ENCODE data around the gene LRPAP1.
"Not testable (repeated sequence)": the region's sequence is repeated elsewhere in the genome, so short reads cannot be mapped to it uniquely, and the experiment has no call there.

The LRPAP1 gene

DNA sequence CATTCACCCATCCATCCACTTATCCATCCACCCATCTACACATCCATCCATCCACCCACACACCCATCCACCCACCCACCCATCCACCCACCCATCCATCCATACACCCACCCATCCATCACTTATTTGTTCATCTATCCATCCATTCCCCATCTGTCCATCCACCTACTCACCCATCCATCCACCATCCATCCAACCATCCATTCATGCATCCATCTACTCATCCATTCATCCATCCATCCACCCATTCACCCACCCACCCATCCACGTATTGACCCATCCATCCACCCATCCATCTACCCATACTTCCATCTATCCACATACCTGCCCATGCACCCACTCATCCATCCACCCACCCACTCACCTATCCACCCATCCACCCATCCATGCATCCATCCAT lies 28.2 kb upstream of the LRPAP1 start:
- not testable (repeated sequence) for DNase-seq (ENCODE audit: low spot score)

DNA sequence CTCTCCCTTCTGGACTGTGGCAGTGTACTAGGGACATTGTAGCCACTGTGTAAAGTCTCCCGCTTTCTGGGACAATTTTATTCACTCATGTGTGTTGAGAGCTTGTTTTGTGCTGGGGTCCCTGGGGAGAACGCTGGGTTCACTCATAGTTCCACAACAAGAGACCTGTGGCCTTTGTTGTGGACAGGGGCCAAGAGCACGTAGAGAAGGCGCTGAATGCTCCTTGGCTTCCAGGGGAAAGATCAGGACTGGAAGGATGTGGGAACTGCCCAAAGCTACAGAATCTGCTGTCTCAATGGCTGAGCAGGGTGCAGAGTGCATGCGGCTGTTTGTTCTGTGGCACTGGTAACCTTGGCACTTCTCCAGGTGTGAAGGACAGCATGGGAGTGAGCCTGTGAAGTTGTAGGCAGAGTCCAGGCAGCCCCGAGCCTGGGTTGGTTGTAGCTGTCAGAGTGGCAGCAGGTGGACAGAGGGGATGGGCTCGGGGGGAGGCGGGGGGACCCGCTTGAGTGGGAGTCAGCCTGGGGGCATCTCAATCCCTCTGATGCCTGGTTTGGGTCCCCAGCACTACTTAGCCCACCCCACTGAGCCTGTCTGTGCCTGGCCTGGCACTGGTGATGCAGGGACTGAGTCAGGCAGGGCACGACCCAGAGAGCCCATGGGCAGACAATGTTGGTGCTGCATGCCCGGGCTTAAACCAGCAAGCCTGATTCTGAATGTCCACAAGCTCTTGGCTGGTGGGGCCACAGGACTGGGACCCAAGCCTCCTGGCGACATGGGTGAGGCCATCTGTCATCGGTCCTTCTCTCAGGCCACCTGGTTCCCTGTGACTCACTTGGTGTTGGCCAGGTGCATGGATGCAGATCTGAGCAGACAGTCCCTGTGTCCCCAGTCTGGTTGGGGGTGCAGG lies 27.4 kb upstream of the LRPAP1 start:
- DNase-seq (ENCODE audit: low spot score), result not testable (repeated sequence)

DNA sequence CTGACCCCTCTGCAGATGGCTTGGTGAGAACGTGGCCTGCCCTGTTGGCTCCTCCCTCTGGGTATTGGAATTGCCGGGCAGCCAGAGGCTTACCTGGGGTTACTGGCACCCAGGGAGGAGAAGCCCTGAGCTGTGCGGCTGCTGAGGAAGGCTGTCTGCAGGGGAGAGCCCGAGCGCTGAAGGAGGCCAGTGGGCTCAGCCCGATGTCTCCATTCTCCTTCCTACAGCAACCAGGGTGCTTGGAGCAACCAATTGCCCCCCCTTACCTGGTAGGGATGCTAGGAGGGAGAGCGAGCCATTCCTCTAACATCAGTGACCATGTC lies 26.3 kb upstream of the LRPAP1 start:
- DNase-seq (ENCODE audit: low spot score), result not testable (repeated sequence)

DNA sequence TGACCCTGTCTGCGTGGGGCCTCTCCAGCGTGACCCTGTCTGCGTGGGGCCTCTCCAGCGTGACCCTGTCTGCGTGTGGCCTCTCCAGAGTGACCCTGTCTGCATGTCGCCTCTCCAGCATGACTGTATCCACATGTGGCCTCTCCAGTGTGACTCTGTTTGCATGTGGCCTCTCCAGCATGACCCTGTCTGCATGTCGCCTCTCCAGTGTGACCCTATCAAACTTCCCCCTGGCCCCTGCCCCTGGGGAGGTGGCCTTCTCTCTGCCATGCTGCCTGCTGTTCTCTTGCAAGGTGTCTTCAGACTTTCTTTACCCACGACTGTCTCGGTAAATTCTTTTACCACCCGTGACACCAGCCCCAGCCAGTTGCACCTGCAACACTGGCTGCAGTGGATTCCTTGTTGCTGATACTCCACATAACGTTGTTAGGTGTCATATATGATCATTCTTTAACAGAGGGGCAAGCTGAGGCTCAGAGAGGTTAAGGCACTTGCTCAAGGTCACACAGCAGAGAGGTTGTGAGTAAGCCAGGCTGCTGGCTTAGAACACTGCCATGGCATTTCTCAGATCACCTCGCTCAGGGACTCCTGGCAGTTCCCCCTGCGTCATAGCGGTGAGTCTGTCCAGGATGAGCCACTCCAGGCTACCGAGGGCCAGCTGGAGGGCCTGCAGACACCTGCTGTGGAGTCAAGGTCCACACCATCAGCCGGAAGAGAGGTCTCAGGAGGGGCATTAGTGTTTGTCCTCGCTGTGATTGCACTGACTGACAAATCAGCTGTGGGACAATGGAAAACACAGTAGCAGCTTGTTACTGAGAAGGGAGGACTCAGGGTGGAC lies 25.7 kb upstream of the LRPAP1 start:
- DNase-seq (ENCODE audit: low spot score), result not testable (repeated sequence)

DNA sequence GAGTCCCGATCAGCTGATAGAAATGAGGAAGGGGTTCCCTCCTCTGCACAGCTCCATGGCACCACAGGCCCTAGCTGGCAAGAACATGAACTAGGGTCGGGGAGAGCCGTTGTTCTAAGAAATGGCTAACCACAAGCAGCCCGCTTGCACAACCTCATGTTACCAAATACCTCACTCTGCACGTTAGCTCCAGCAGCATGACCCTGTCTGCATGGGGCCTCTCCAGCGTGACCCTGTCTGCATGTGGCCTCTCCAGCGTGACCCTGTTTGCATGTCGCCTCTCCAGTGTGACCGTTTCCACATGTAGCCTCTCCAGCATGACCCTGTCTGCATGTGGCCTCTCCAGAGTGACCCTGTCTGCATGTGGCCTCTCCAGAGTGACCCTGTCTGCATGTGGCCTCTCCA lies 24.9 kb upstream of the LRPAP1 start:
- not testable (repeated sequence) for DNase-seq (ENCODE audit: low spot score)

DNA sequence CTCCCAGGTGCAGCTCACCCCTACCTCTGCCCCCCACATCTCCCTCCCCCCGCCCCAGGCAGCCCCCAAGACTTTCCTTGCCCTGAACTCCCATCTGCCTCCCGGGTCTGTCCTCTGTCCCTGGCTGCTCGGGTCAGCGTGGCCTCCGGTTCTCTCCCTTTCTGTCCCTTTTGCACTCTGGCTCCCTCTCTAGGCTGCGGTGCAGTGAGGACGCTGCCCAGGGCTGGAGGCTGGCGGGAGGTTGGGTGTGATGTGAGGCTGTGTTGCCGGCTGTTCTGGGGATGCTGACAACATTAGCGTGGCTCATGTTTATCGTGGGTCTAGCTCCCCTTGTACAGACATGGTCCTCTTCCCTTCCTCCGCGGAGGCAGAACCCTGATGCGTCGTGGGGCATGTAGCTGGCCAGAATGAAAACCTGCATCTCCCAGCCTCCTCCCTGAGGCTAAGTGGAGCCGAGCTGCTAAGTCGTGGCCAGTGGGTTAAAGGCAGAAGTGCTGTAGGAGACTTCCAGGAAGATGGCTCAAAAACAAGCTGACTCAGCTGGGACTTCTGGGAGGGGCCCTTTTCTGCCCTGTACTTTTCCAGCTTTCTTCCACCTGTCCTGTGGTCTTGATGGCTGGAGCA lies 24.1 kb upstream of the LRPAP1 start:
- DNase-seq (ENCODE audit: low spot score), result peak; percentile 35

DNA sequence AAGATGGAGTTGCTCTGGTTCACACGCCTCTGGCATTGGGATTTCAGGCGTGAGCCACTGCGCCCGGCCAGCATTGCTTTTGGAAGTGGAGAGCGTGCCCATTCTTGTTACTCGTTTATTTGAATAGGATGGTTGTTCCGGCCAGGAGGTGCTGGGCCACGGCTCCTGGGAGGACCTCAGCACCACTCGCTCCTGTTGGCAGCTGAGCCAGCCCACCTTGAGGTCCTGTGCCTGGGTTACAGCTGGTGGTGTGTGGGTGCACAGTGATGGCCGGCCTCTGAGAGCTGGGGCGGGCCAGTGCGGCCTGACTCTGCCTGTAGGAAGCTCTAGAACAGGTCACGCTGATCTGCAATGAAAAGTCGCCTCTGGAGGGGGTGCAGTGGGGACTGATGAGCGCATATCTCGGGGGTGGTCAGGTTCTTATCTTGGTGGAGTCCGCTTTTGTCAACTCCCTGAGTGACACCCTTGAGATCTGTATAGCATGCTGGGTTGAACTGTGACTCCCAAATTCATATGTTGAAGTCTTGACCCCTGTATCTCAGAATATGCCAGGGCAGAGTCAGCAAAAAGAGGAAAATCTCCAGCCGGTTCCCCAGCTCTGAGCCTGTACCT lies 23.3 kb upstream of the LRPAP1 start:
- not testable (repeated sequence) for DNase-seq (ENCODE audit: low spot score)

DNA sequence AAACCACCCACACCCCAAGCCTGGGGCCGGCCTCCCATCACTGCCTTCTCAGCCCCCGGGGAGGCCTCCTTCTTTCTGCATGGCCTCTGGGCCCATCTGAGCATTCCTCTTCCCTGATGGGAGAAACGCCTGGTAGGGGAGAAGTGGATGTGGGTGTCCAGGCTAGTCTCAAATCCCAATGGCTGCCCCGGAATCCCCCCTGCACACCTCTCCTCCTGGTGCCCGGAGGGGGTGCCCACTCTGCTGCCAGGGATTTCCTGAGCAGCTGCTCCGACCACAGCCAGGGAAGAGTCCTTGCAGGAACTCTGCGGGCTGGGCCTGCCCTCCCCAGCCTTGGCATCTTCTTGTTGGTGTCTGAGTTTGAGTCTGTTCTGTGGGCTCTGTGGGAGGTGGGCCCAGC lies 19.1 kb upstream of the LRPAP1 start:
- DNase-seq (ENCODE audit: low spot score), result not testable (repeated sequence)

DNA sequence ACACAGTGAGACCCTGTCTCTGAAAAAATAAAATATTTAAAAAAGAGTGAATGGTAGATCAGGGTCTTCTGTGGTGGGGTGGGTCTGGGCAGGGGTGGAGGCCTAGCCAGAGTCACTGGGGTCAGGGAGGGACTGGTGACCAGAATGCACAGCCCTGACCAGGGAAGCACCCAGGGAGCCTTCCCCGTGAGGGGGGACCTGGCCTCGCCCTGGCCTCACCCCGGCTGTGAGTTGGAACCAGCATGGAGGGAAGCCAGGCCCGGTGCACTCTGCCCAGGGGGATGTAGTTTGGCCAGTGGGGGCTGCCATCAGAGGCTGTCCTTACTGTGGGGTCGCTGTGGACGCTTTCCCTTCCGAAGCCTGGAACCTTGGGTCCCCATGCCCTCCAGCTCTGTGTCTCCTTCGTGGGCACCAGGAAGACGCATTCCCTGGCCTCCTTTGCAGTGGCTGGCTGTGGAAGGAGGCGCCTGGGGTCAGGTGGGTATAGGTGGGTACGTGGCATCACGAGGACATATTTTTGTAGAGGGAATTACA lies 18.6 kb upstream of the LRPAP1 start:
- not testable (repeated sequence) for DNase-seq (ENCODE audit: low spot score)

DNA sequence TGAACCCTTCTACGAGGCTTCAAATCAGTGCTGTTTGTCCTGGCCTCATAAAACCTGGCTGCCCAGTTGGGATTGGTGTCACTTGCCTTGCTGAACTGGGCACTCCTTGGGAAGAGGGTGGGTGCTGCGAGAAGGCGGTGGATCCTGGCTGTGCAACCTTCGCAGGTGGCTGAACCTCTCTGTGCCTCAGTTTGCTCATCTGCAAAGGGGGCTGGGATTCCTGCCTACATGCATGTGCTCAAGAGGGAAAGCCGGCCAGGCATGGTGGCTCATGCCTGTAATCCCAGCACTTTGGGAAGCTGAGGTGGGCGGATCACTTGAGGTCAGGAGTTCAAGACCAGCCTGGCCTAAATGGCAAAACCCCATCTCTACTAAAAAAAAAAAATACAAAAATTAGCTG lies 17.8 kb upstream of the LRPAP1 start:
- not testable (repeated sequence) for DNase-seq (ENCODE audit: low spot score)

DNA sequence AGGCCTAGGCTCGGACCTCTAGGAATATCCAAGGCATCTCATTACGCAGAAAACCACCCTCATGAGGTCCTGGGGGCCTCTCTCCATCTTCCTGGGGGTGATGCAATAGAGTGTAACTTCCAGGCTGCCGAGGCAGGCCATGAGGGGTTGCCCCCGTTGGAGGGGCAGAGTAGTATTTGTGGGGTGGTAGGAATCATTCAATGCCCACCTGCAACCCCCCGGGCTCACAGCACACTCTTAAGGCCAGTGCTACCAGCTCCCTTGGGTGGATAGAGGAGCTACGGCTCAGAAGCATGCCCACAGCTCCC lies 17.4 kb upstream of the LRPAP1 start:
- DNase-seq (ENCODE audit: low spot score), result not testable (repeated sequence)

DNA sequence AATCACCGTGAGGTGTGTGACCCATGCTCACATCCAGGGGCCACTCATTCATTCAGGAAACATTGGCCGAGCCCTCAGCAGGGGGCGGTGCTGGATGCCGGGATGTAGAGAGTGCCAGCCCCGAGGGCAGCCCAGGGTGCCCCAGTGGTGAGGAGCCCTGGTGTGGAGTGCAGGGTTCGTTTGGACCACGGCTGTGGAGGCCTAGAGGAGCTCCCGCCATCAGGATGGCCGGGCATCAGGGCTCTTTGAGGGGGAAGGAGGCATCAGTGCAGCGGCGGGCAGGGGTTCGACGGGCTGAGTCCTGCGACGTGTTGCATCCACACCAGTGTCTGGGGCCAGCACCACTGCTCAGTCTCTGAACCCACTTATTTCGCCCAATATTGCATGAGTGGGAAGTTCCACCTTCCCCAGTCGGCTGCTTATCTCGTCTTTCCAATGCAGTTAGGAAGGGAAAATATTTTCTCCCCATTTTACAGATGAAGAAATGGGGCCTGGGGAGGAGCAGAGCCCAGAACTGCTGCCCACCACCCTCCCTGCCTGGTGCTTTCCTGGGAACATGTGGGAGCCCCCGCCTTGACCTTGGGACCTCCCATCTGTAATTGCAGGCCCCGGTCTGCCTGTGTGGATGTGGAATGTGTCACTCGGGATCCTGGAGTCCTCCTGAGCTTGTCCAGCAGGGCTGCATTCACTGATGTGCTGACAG lies 16.9 kb upstream of the LRPAP1 start:
- not testable (repeated sequence) for DNase-seq (ENCODE audit: low spot score)

DNA sequence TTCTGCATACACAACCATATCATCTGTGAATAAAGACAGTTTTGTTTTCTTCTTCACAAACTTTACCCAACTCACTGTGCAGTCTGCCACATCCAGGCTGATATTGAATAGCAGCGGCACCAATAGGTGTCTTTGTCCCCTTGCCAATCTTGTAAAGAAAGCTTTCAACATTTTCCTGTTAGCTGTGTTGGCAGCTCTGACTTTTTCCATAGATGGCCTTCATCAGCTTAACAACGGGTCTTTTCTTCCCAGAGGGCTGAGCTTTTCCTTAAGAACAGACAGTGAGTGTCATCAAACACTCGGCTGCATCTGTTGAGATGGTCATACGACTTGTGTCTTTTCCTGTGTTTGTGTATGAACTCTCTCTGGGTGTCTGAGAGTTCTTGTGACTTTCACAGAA lies 14.5 kb upstream of the LRPAP1 start:
- not testable (repeated sequence) for DNase-seq (ENCODE audit: low spot score)

DNA sequence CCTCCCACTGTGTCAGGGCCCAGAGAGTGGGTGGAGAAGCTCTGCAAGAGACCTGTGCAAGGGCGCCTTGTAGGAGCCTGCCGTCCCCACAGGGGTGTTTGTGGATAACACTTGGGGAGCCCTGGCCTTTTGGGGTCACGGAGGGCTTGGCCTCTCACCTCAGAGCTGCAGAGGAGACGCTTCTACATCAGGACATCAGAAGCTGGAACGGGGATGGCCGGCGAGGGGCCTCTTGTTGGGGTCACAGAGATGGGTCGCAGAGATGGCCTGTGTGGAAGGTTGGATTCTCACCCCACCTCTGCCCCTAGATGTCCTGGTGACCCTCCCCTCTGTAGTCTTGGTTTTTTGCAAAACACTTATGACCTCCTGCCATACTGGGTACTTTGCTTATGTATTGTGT lies 13.1 kb upstream of the LRPAP1 start:
- not testable (repeated sequence) for DNase-seq (ENCODE audit: low spot score)

DNA sequence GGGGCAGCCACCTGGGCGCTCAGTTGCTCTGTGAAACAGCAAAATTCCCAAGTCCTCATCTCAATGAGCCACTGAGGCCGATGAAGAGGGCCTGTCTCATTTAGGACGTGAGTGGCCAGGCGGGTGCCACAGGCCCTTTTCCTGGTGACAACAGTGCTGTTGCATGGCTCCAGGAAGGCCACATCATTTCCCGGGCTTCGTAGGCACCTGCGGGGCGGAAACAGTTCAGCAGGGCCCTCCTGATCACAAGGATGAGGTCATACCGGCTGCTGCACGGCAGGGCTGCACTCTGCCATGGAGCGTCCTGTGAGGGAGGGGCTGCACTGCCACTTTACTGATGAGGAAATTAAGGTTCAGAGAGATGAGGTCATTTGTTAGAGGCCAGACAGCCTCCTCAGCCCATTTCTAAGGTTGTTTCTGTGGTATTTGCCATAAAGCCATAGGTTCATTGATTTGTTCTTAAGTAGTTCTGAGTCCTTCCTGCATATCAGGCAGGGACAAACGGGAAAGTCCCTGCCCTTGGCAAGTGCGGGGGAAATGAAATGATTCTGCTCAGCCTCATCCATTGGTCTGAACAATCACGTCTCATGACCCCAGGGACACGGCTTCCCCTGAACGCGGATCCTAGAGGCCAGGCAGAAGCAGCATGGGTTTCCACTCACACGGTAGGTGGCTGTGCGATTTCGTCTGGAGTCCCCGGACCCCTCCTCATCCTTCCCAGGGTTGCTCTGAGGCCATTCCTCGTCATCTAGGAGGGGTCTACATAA lies 12.2 kb upstream of the LRPAP1 start:
- not testable (repeated sequence) for DNase-seq (ENCODE audit: low spot score)

DNA sequence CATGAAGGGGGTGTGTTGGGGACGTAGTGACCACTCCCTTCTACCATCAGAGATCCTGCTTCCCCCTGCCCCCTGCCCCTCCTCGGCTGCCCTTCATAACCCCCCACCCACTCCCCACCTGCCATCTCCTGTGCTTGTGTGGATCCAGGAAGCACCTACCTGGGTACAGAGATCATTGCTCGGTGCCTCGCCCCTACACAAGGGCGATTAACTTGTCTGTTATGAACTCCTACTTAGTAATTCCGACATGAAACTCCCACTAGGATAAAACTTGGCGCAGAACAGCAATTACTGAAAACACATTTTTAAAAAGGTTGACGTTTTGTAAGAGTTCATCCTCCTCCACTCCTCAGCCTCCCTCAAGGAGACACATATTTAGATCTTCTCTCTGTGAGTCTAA lies 11.2 kb upstream of the LRPAP1 start:
- DNase-seq (ENCODE audit: low spot score), result not testable (repeated sequence)

DNA sequence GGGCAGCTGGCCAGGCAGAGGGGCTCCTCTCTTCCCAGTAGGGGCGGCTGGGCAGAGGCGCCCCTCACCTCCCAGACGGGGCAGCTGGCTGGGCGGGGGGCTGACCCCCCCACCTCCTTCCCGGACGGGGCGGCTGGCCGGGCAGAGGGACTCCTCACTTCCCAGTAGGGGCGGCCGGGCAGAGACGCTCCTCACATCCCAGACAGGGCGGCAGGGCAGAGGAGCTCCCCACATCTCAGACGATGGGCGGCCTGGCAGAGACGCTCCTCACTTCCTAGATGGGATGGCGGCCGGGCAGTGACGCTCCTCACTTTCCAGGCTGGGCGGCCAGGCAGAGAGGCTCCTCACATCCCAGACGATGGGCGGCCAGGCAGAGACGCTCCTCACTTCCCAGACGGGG lies 6.7 kb upstream of the LRPAP1 start:
- DNase-seq (ENCODE audit: low spot score), result not testable (repeated sequence)

DNA sequence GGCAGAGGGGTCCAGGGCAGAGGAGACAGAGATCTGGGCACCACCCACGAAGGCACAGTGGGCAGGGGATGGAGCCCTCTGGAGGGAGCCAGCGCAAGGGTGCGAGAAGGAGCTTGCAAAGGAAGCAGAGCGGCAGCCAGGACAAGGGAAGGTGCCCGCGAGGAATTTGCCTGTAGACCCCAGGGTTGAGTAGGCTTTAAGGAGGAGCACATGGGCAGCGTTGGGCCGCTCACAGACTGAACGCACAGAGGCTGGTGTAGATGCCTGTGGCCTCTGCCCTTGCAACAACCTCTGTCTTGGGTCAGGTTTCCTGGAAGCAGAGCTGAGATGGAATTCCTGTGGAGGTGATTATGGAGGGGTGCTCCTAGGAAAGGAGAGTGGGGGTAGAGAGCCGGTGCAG lies 3.6 kb upstream of the LRPAP1 start:
- not testable (repeated sequence) for DNase-seq (ENCODE audit: low spot score)

DNA sequence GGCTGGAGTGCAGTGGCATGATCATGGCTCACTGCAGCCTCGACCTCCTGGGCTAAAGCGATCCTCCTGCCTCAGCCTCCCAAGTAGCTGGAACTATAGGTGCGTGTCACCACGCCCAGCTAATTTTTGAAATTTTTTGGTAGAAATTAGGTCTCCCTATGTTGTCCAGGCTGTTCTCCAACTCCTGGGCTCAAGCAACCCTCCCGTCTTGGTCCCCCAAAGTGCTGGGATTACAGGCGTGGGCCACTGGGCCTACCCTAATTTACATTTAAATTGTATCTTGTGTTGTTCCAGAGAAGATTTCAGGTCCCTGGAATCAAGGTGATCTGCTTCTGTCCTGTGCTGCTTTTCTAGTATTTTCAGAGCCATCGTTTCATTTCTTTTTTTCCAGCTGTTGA lies 1.2 kb upstream of the LRPAP1 start:
- no peak for DNase-seq (ENCODE audit: low spot score)

DNA sequence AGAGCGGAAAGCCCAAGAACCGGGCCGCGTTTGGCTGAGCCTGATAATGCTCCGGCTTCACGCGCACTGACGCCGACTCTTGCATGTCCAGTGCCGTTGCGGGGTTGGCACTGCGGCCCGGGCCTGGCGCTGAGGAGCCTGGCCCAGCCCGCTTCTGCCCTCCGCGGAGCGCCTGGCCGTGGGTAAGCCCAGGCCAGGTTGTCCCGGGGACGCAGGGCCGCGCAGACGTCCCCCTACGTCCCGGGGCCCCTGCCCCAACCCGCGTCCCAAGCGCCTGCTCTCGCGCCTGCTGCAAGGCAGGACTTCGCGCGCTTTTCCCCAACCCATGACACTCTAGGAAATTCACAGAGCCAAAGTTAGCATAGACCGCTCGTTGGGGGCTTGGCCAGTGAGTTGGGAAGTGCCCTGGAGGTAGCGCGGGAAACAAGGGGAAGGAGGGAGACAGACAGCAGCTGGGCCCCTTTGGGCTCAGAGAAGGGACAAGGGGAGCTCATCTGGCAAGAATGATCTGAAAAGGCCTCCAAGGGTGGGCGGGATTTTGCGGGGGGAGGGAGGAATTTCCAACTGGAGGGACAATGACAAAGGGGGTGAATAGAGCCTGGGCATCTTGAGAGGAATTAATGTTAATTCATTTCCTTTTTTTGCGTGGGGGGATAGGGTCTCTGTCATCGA lies 665 bp upstream of the LRPAP1 start:
- no peak for DNase-seq (ENCODE audit: low spot score)
